Stimulated activated CD4-positive, alpha-beta T cell treated with anti-CD3 and anti-CD28 coated beads, Interleukin-1b, Interleukin-23, amount 100 ng/mL, for 1 hour (primary cell): ENCODE results near the gene TNNI3K.

Experiments used
- DNase-seq, 2 donors: peaks; one replicate each; pipeline ENCODE4 v3.0.0-alpha.2; 2020; ENCODE audit warnings: low read depth in 2 of 2

TNNI3K gene

GRCh38 chr1:74436078-74436477 lies 200.9 kb downstream of the TNNI3K start:
- DNase-seq, result no peak

- no peak for DNase-seq
Measured at GRCh38 chr1:74437035-74437434, 201.8 kb downstream of the TNNI3K start.

- DNase-seq, result no peak
Measured at GRCh38 chr1:74452035-74452434, 216.8 kb downstream of the TNNI3K start.

- DNase-seq, result no peak
Measured at GRCh38 chr1:74453277-74453676, 218.1 kb downstream of the TNNI3K start.

GRCh38 chr1:74455390-74455789 lies 220.2 kb downstream of the TNNI3K start:
- no peak for DNase-seq

- DNase-seq, result no peak
Measured at GRCh38 chr1:74457253-74457652, 222.1 kb downstream of the TNNI3K start.

- DNase-seq, result no peak
Measured at GRCh38 chr1:74463333-74463988, 228.3 kb downstream of the TNNI3K start.

- DNase-seq, result no peak
Measured at GRCh38 chr1:74464037-74464436, 228.8 kb downstream of the TNNI3K start.

- DNase-seq, result no peak
Measured at GRCh38 chr1:74465193-74465681, 230.1 kb downstream of the TNNI3K start.

- DNase-seq, result no peak
Measured at GRCh38 chr1:74467786-74468377, 232.7 kb downstream of the TNNI3K start.

- DNase-seq, result no peak
Measured at GRCh38 chr1:74468982-74469603, 233.9 kb downstream of the TNNI3K start.

- DNase-seq, result no peak
Measured at GRCh38 chr1:74470251-74470650, 235.1 kb downstream of the TNNI3K start.

- no peak for DNase-seq
Measured at GRCh38 chr1:74470936-74471335, 235.7 kb downstream of the TNNI3K start.

GRCh38 chr1:74471470-74471869 lies 236.3 kb downstream of the TNNI3K start:
- DNase-seq, result no peak

GRCh38 chr1:74474585-74474984 lies 239.4 kb downstream of the TNNI3K start:
- DNase-seq, result no peak

- no peak for DNase-seq
Measured at GRCh38 chr1:74478979-74479378, 243.8 kb downstream of the TNNI3K start.

GRCh38 chr1:74480068-74480467 lies 244.9 kb downstream of the TNNI3K start:
- no peak for DNase-seq

- DNase-seq, result no peak
Measured at GRCh38 chr1:74481607-74482006, 246.4 kb downstream of the TNNI3K start.

- no peak for DNase-seq
Measured at GRCh38 chr1:74485622-74486021, 250.4 kb downstream of the TNNI3K start.

GRCh38 chr1:74486036-74486435 lies 250.8 kb downstream of the TNNI3K start:
- DNase-seq, result no peak

GRCh38 chr1:74496669-74497068 lies 261.5 kb downstream of the TNNI3K start:
- no peak for DNase-seq

- DNase-seq, result no peak
Measured at GRCh38 chr1:74498901-74499300, 263.7 kb downstream of the TNNI3K start.

GRCh38 chr1:74502432-74502831 lies 267.2 kb downstream of the TNNI3K start:
- DNase-seq, result no peak
